ENCODE results near the gene NUDCD2.

GRCh38 chr5:163444526-163444925 is 15.4 kb downstream of the NUDCD2 start:
- TF ChIP-seq POLR2A (IDR thresholded peaks at IDR 0.05; ENCODE audit: low read depth, low read length) = no peak
- no peak for TF ChIP-seq TAF1 (IDR thresholded peaks at IDR 0.05; ENCODE audit: low read depth, low read length)
- TF ChIP-seq POLR2AphosphoS5 (IDR thresholded peaks at IDR 0.05; ENCODE audit: low read depth, low read length) = no peak
- TF ChIP-seq POU2F2 (IDR thresholded peaks at IDR 0.05; ENCODE audit: low read depth, low read length) = no peak
